Neural progenitor cell (in vitro differentiated cells): ENCODE results near the gene HS3ST2. TPM values are rescaled to one million over a fixed set of nuclear protein-coding genes. Genes with fewer than 3 reads are reported as not detected.

Source experiments
- DNase-seq: peaks from one replicate; pipeline ENCODE4 v3.0.0-alpha.2; 2016; ENCODE audit warnings: low spot score
- H2AFZ ChIP-seq: fragments of 200-600 bp; sonication (generic); replicated peaks from 2 replicates; pipeline ENCODE4 v1.6.1; 2016; ENCODE audit warnings: antibody characterized with exemption
- H3F3A ChIP-seq: fragments of 200-600 bp; sonication (generic); 2 replicates; pipeline ENCODE4 v1.6.1; 2016; ENCODE audit warnings: antibody characterized with exemption, low read depth
- H3K27ac ChIP-seq: fragments of 200-600 bp; sonication (generic); 2 replicates; pipeline ENCODE4 v1.5.1; 2016; ENCODE audit warnings: mild to moderate bottlenecking
- H3K27me3 ChIP-seq: fragments of 200-600 bp; sonication (generic); 2 replicates; pipeline ENCODE4 v1.6.1; 2016; ENCODE audit warnings: mild to moderate bottlenecking, moderate library complexity
- H3K36me3 ChIP-seq: fragments of 200-600 bp; sonication (generic); 2 replicates; pipeline ENCODE4 v1.5.1; 2016
- H3K4me1 ChIP-seq: fragments of 200-600 bp; sonication (generic); 2 replicates; pipeline ENCODE4 v1.6.1; 2016; ENCODE audit warnings: mixed run types
- H3K4me2 ChIP-seq: fragments of 200-600 bp; sonication (generic); 2 replicates; pipeline ENCODE4 v1.6.1; 2016
- H3K4me3 ChIP-seq: fragments of 200-600 bp; sonication (generic); 2 replicates; pipeline ENCODE4 v1.5.1; 2016
- H3K79me2 ChIP-seq: fragments of 200-600 bp; sonication (generic); 2 replicates; pipeline ENCODE4 v1.6.1; 2016; ENCODE audit warnings: low read depth
- H3K9ac ChIP-seq: fragments of 200-600 bp; sonication (generic); 2 replicates; pipeline ENCODE4 v1.6.1; 2016
- H3K9me3 ChIP-seq: fragments of 200-600 bp; sonication (generic); 2 replicates; pipeline ENCODE4 v1.5.1; 2016; ENCODE audit warnings: low read depth
- H4K20me1 ChIP-seq: fragments of 200-600 bp; sonication (generic); 2 replicates; pipeline ENCODE4 v1.6.1; 2016; ENCODE audit warnings: low read depth
- H3K27ac Mint-ChIP-seq: 3 replicates; pipeline ENCODE4 v1.8.0; 2021; ENCODE audit warnings: mixed read lengths
- H3K27me3 Mint-ChIP-seq: 2 replicates; pipeline ENCODE4 v1.8.0; 2022; ENCODE audit warnings: low read depth, mild to moderate bottlenecking, inconsistent platforms, moderate library complexity, mixed read lengths; ENCODE audit not compliant: insufficient read depth
- H3K36me3 Mint-ChIP-seq: 3 replicates; pipeline ENCODE4 v1.8.0; 2021; ENCODE audit warnings: mixed read lengths
- H3K4me1 Mint-ChIP-seq: 3 replicates; pipeline ENCODE4 v1.8.0; 2021; ENCODE audit warnings: mixed read lengths
- H3K4me3 Mint-ChIP-seq: 3 replicates; pipeline ENCODE4 v1.8.0; 2021; ENCODE audit warnings: mild to moderate bottlenecking, moderate library complexity, mixed read lengths
- H3K9me3 Mint-ChIP-seq: 3 replicates; pipeline ENCODE4 v1.8.0; 2020; ENCODE audit warnings: mixed read lengths
- EZH2 ChIP-seq: fragments of 200-600 bp; sonication (generic); IDR thresholded peaks from 2 replicates; pipeline ENCODE4 v1.6.1; 2017; ENCODE audit warnings: antibody characterized with exemption, mild to moderate bottlenecking, moderate library complexity
- EZH2phosphoT487 ChIP-seq: fragments of 200-600 bp; sonication (generic); IDR thresholded peaks from 2 replicates; pipeline ENCODE4 v1.6.1; 2017; ENCODE audit warnings: antibody characterized with exemption
- total RNA-seq: library from RNA; depleted of rRNA; stranded (reverse); fragments of >200 nt; gene quantifications from 2 replicates; pipeline ENCODE4 v1.2.3, GENCODE V29; 2015; ENCODE audit warnings: low replicate concordance
- TF ChIP-seq, protein P1 (sequence below): fragments of 200-600 bp; sonication (generic); IDR thresholded peaks from 2 replicates; pipeline ENCODE4 v1.5.1; 2017; ENCODE audit warnings: antibody characterized with exemption, mild to moderate bottlenecking

Gene HS3ST2
- total RNA-seq, 1 donor from 2014 or later: not detected

DNA sequence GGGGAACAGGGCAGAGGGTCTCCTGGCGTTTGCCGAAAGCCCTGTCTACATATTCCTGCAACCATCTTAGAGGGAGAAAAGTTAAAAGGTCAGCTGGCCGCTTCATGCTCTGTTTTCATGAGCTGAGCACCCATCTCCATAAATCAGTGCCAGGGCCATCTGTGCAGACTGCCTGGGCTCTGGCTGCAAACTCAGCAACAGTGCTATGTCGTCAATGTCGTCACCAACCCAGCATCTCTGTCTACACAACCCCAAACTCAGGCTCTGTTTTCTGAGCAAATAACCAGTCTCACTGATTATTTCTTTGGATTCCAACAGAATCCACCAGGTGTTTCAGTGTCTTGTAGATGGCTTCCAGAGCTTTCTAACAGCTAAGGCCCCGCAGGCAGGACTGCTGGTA is 65.0 kb downstream of the HS3ST2 start:
- no peaks in the 10 kb centered on the region for H3K9me3 Mint-ChIP-seq
- Histone ChIP-seq H3K9me3 (no peaks in the 10 kb centered on the region), H3K36me3 (no peaks in the 10 kb centered on the region), H3K27me3 (no peaks in the 10 kb centered on the region), H2AFZ (no peak overlapping the region), H3K4me1 (no peaks in the 10 kb centered on the region), H3K4me2 (no peak overlapping the region), H3K27ac (no peak overlapping the region), H4K20me1 (no peaks in the 10 kb centered on the region), H3F3A (no peaks in the 10 kb centered on the region), H3K9ac (no peak overlapping the region), H3K79me2 (no peaks in the 10 kb centered on the region), H3K4me3 (no peak overlapping the region)
- DNase-seq: no peak
- no peaks in the 10 kb centered on the region for H3K36me3 Mint-ChIP-seq
- no peaks in the 10 kb centered on the region for H3K27me3 Mint-ChIP-seq
- H3K4me1 Mint-ChIP-seq: peaks cover 4% of the 10 kb centered on the region
- H3K27ac Mint-ChIP-seq: no peak overlapping the region
- H3K4me3 Mint-ChIP-seq: no peak overlapping the region
- TF ChIP-seq, protein P1, sequence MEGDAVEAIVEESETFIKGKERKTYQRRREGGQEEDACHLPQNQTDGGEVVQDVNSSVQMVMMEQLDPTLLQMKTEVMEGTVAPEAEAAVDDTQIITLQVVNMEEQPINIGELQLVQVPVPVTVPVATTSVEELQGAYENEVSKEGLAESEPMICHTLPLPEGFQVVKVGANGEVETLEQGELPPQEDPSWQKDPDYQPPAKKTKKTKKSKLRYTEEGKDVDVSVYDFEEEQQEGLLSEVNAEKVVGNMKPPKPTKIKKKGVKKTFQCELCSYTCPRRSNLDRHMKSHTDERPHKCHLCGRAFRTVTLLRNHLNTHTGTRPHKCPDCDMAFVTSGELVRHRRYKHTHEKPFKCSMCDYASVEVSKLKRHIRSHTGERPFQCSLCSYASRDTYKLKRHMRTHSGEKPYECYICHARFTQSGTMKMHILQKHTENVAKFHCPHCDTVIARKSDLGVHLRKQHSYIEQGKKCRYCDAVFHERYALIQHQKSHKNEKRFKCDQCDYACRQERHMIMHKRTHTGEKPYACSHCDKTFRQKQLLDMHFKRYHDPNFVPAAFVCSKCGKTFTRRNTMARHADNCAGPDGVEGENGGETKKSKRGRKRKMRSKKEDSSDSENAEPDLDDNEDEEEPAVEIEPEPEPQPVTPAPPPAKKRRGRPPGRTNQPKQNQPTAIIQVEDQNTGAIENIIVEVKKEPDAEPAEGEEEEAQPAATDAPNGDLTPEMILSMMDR: no peak
- TF ChIP-seq EZH2phosphoT487: no peak
- no peak for TF ChIP-seq EZH2

DNA sequence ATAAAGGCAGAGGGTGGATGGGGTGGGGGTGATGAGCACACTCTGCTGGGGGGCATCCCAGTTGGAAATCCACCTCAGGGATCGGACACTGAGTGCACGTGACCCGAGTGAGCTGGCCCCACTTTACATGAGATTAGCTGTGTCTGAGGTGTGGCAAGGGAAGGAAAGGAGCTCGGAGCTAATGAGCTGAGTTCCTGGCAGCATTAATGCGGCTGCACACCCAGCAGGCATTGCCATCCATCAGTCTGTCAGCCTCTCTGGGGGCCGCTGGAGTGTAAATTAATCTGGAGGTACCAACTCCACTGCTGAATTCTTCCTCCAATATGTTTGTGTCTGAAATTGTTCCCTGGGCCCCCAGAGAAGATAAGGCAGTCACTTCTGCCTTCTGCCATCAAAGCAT is 65.5 kb downstream of the HS3ST2 start:
- Histone ChIP-seq H3K36me3 (no peaks in the 10 kb centered on the region), H3K4me2 (no peak overlapping the region), H3K4me1 (no peaks in the 10 kb centered on the region), H2AFZ (no peak overlapping the region), H3K4me3 (no peak overlapping the region), H3K79me2 (no peaks in the 10 kb centered on the region), H3F3A (no peaks in the 10 kb centered on the region), H4K20me1 (no peaks in the 10 kb centered on the region), H3K9ac (no peak overlapping the region), H3K27me3 (no peaks in the 10 kb centered on the region), H3K27ac (no peak overlapping the region), H3K9me3 (no peaks in the 10 kb centered on the region)
- Mint-ChIP-seq H3K27ac (no peak overlapping the region), H3K36me3 (no peaks in the 10 kb centered on the region), H3K27me3 (no peaks in the 10 kb centered on the region), H3K4me1 (peaks cover 4% of the 10 kb centered on the region), H3K9me3 (no peaks in the 10 kb centered on the region), H3K4me3 (no peak overlapping the region)
- TF ChIP-seq EZH2phosphoT487: no peak
- TF ChIP-seq, protein P1: no peak
- no peak for TF ChIP-seq EZH2
- DNase-seq: no peak

DNA sequence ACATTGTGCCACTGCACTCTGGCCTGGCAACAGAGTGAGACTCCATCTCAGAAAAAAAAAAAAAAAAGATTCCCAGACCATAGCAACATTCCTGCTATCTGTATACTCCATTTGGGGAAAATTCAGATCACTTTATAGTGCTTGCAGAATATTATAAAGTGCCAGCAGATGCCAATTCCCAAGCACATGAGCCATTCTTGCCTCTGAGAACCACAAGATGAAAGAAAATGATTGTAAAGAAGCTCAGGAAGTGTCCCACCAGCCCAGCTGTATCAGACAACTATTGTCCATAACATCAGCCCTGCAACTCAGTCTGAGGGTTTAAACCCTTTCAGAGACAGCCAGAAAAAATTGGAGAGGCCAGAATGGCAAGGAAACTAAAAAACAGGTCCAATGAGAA is 69.0 kb downstream of the HS3ST2 start:
- H3K27me3 Mint-ChIP-seq: peaks cover 2% of the 10 kb centered on the region
- Histone ChIP-seq H3K36me3 (no peaks in the 10 kb centered on the region), H2AFZ (no peak overlapping the region), H3K4me1 (no peaks in the 10 kb centered on the region), H3K4me2 (no peak overlapping the region), H4K20me1 (no peaks in the 10 kb centered on the region), H3K79me2 (no peaks in the 10 kb centered on the region), H3K4me3 (no peak overlapping the region), H3K27ac (no peak overlapping the region), H3K9ac (no peak overlapping the region), H3K9me3 (no peaks in the 10 kb centered on the region), H3F3A (no peaks in the 10 kb centered on the region), H3K27me3 (no peaks in the 10 kb centered on the region)
- H3K4me1 Mint-ChIP-seq: peaks cover 4% of the 10 kb centered on the region
- TF ChIP-seq, protein P1: no peak
- TF ChIP-seq EZH2phosphoT487 (no peak), EZH2 (no peak)
- H3K4me3 Mint-ChIP-seq: no peak overlapping the region
- H3K9me3 Mint-ChIP-seq: no peaks in the 10 kb centered on the region
- DNase-seq: no peak
- H3K36me3 Mint-ChIP-seq: no peaks in the 10 kb centered on the region
- no peak overlapping the region for H3K27ac Mint-ChIP-seq

DNA sequence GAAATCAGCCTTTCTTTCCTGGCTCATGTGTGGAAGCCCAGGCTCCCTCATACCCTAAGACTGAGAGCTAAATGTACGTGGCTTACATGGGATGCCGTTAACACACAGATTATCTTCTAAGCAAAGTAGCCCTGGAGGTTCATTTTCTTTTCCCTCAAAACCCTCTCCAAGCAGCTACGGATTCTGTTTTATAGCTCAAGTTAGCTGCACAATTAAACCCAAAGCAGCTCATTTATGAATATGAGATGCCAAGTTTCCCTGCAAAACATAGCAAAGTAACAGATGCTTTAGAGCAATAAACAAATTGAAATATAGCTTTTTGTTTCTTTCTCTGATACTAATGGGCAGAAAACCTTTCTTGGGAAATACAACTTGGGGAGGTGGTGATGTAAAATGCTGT is 72.0 kb downstream of the HS3ST2 start:
- Mint-ChIP-seq H3K4me1 (no peaks in the 10 kb centered on the region), H3K36me3 (no peaks in the 10 kb centered on the region), H3K27ac (no peak overlapping the region), H3K9me3 (no peaks in the 10 kb centered on the region), H3K4me3 (no peak overlapping the region), H3K27me3 (peaks cover 9% of the 10 kb centered on the region)
- Histone ChIP-seq H3K9ac (no peak overlapping the region), H3K9me3 (no peaks in the 10 kb centered on the region), H3F3A (no peaks in the 10 kb centered on the region), H3K27ac (no peak overlapping the region), H3K36me3 (no peaks in the 10 kb centered on the region), H3K79me2 (no peaks in the 10 kb centered on the region), H3K4me3 (no peak overlapping the region), H4K20me1 (no peaks in the 10 kb centered on the region), H2AFZ (no peak overlapping the region), H3K4me1 (no peaks in the 10 kb centered on the region), H3K27me3 (no peaks in the 10 kb centered on the region), H3K4me2 (no peak overlapping the region)
- no peak for DNase-seq
- TF ChIP-seq, protein P1: no peak
- TF ChIP-seq EZH2phosphoT487 (no peak), EZH2 (no peak)
